Mucosa of stomach (tissue), 1 donor: ENCODE data around the gene ATAD3C.
"Not testable (repeated sequence)": the region's sequence is repeated elsewhere in the genome, so short reads cannot be mapped to it uniquely, and the experiment has no call there.

Source experiments
- H3K27me3 ChIP-seq: one replicate; pipeline ENCODE4 v1.7.0; 2013; ENCODE audit warnings: mild to moderate bottlenecking, low read length; ENCODE audit not compliant: control insufficient read depth, insufficient read depth
- H3K36me3 ChIP-seq: one replicate; pipeline ENCODE4 v1.7.0; 2013; ENCODE audit warnings: low read length; ENCODE audit not compliant: control insufficient read depth, insufficient read depth
- H3K4me1 ChIP-seq: one replicate; pipeline ENCODE4 v1.7.0; 2013; ENCODE audit warnings: mild to moderate bottlenecking, low read length; ENCODE audit not compliant: control insufficient read depth, insufficient read depth
- H3K4me3 ChIP-seq: one replicate; pipeline ENCODE4 v1.7.0; 2013; ENCODE audit warnings: low read length
- H3K9ac ChIP-seq: one replicate; pipeline ENCODE4 v1.7.0; 2013; ENCODE audit warnings: mild to moderate bottlenecking, low read length, moderate library complexity
- H3K9me3 ChIP-seq: one replicate; pipeline ENCODE4 v1.7.0; 2013; ENCODE audit warnings: mild to moderate bottlenecking, low read length, moderate library complexity; ENCODE audit not compliant: control insufficient read depth
- donor health status: Pancreatic carcinoma.

The ATAD3C gene

GRCh38 chr1:1517973-1518620 lies 68.6 kb downstream of the ATAD3C start:
- Histone ChIP-seq H3K27me3 (no peaks in the 10 kb centered on the region), H3K9me3 (no peaks in the 10 kb centered on the region), H3K4me1 (no peaks in the 10 kb centered on the region), H3K4me3 (no peak overlapping the region), H3K36me3 (no peaks in the 10 kb centered on the region), H3K9ac (no peak overlapping the region)

- H3K27me3 ChIP-seq, H3K9me3 ChIP-seq, H3K4me1 ChIP-seq, H3K4me3 ChIP-seq, H3K36me3 ChIP-seq, H3K9ac ChIP-seq: not testable (repeated sequence)
These were observed 69.1 kb downstream of the ATAD3C start for GRCh38 chr1:1518621-1519007.
